Sigmoid colon (tissue), 7 donors: ENCODE measurements around the gene PSD. TPM values are rescaled to one million over a fixed set of nuclear protein-coding genes. Genes with fewer than 3 reads are reported as not detected.

ENCODE experiments used
- DNase-seq: peaks from one replicate; pipeline ENCODE4 v3.0.0-alpha.2; 2019
- H3K27ac ChIP-seq, 4 donors: fragments of 200-600 bp; sonication (generic); one replicate each; pipeline ENCODE4 v1.5.1; 2016 to 2019; ENCODE audit warnings: mild to moderate bottlenecking in 1 of 4
- H3K27me3 ChIP-seq, 3 donors: fragments of 200-600 bp; sonication (generic); one replicate each; pipeline ENCODE4 v1.5.1; 2019; ENCODE audit warnings: mild to moderate bottlenecking in 1 of 3
- H3K36me3 ChIP-seq, 4 donors: fragments of 200-600 bp; sonication (generic); one replicate each; pipeline ENCODE4 v1.5.1; 2016 to 2019
- H3K4me1 ChIP-seq, 4 donors: fragments of 200-600 bp; sonication (generic); one replicate each; pipeline ENCODE4 v1.5.1; 2017 to 2019
- H3K4me3 ChIP-seq, 4 donors: fragments of 200-600 bp; sonication (generic); one replicate each; pipeline ENCODE4 v1.5.1; 2017 to 2019; ENCODE audit warnings: mild to moderate bottlenecking in 2 of 4, moderate library complexity in 1 of 4
- H3K9me3 ChIP-seq, 4 donors: fragments of 200-600 bp in 3 of 4; sonication (generic) in 3 of 4; one replicate each; pipeline versions ENCODE4 v1.5.1 to v1.6.1; 2013 to 2019
- EP300 ChIP-seq, 4 donors: sonication (generic); formaldehyde crosslinking; IDR thresholded peaks; one replicate each; pipeline ENCODE4 v1.6.1; 2017; ENCODE audit warnings: antibody characterized with exemption in 4 of 4
- POLR2A ChIP-seq, 2 donors: fragments of 450-650 bp; IDR thresholded peaks; one replicate each; pipeline ENCODE4 v1.6.1; 2016; ENCODE audit warnings: antibody characterized with exemption in 2 of 2, mild to moderate bottlenecking in 2 of 2, moderate library complexity in 2 of 2
- POLR2AphosphoS5 ChIP-seq, 4 donors: sonication (generic); formaldehyde crosslinking; IDR thresholded peaks; one replicate each; pipeline ENCODE4 v1.6.1; 2017; ENCODE audit warnings: antibody characterized with exemption in 4 of 4
- WGBS, 2 donors: extraction: QIAGEN DNeasy Blood & Tissue Kit; methylation state at CpG; one replicate each; pipeline ENCODE4 v1.1.7; 2013; 5-methylcytosine and 5-hydroxymethylcytosine counted together
- intact Hi-C: fragments of 100-400 bp; cut with DNase I; formaldehyde crosslinking; loops from one replicate; pipeline ENCODE4 v1.15.1; 2023
- polyA plus RNA-seq, 3 donors: library from polyadenylated mRNA; stranded (reverse); fragments of 200-250 nt; gene quantifications; one replicate each; pipeline ENCODE4 v1.2.3, GENCODE V29; 2013
- total RNA-seq, 4 donors: library from RNA; depleted of rRNA; stranded (reverse); fragments of >200 nt; gene quantifications; one replicate each; pipeline ENCODE4 v1.1.0, GENCODE V29; 2016
- TF ChIP-seq, protein P1 (sequence below), 4 experiments: fragments of 450-650 bp in 3 of 4; fragments of 200-600 bp in 1 of 4; IDR thresholded peaks; one replicate each; pipeline ENCODE4 v1.5.1; 2016 to 2019; ENCODE audit warnings: antibody characterized with exemption in 4 of 4, mild to moderate bottlenecking in 3 of 4, moderate library complexity in 2 of 4
- donor health status: healthy with polysubstance abuse.
- donor health status: Bipolar disorder and iron deficiency.
- donor health status: healthy.

PSD gene
- total and polyA plus RNA-seq, 7 donors = 0.69 to 449 (median 343) TPM

DNA sequence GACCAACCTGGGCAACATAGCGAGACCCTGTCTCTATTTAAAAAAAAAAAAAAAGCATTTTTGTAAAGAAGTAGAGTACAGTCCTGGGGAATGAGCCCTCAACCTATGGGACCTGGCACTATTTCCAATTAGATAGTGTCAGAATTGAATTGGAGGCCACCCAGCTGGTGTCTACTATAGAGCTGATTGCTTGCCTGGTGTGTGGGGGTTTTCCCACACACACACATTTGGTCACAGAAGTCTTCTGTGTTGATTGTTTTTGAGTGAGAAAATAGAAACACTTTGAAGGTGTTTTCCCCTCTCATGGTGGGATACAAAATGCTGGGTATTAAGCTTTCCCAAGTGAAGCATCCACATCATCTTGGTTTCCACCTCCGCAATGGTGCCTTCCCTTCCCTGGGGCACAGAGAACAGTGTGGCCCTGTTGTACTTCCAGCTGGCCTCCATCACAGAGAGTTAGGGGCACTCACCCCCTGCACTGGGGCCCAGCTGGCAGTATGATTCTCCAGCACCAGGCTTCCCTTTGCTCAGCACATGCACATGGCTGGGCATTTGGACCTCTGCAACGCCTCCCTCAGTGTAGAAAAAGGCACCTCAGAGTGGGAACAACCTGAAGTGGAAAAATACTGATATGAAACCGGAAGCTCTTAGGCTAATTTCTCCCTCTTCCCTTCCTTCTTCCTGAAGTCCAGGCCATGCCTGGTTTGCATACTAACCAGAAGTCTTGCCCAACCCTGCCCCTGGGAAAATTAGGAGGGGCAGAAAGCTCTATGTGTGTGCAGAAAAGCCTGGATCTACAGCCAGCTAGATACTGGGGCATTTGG is 33.8 kb downstream of the PSD start:
- no peak for TF ChIP-seq POLR2A (IDR thresholded peaks at IDR 0.05)
- TF ChIP-seq POLR2AphosphoS5 (IDR thresholded peaks at IDR 0.05) = no peak
- no peak for TF ChIP-seq EP300 (IDR thresholded peaks at IDR 0.05)
- TF ChIP-seq, protein P1, sequence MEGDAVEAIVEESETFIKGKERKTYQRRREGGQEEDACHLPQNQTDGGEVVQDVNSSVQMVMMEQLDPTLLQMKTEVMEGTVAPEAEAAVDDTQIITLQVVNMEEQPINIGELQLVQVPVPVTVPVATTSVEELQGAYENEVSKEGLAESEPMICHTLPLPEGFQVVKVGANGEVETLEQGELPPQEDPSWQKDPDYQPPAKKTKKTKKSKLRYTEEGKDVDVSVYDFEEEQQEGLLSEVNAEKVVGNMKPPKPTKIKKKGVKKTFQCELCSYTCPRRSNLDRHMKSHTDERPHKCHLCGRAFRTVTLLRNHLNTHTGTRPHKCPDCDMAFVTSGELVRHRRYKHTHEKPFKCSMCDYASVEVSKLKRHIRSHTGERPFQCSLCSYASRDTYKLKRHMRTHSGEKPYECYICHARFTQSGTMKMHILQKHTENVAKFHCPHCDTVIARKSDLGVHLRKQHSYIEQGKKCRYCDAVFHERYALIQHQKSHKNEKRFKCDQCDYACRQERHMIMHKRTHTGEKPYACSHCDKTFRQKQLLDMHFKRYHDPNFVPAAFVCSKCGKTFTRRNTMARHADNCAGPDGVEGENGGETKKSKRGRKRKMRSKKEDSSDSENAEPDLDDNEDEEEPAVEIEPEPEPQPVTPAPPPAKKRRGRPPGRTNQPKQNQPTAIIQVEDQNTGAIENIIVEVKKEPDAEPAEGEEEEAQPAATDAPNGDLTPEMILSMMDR (IDR thresholded peaks at IDR 0.05) = no peak
- no peak for DNase-seq

DNA sequence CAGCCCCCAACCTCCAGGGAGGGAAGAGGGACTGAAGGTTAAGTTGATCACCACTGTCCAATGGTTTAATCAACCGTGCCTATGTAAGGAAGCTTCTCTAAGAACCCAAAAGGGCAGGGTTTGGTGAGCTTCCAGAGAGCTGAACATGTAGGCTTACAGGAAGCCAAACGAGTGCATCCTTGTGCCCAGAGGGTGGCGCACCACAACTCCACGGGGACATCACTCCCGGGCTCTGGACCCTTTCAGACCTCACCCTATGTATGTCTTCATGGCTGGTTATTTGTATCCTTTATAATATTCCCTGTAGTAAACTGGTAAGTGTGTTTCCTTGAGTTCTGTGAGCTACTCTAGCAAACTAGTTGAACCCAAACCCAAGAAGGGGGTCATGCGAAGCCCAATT is 34.5 kb downstream of the PSD start:
- intact Hi-C loops = no loop called here
- Histone ChIP-seq H3K4me3 (no peak overlapping the region), H3K27ac (no peak overlapping the region), H3K36me3 (peaks cover 12 to 44% (median 34%) of the 10 kb centered on the region in 4 donors), H3K27me3 (no peaks in the 10 kb centered on the region), H3K4me1 (peaks cover 0 to 4% (median 0%) of the 10 kb centered on the region in 4 donors), H3K9me3 (no peaks in the 10 kb centered on the region)
- 61 to 64% methylated on average over 6 of the region's 6 CpGs for WGBS, 2 donors
- TF ChIP-seq POLR2AphosphoS5 (IDR thresholded peaks at IDR 0.05) = no peak
- TF ChIP-seq POLR2A (IDR thresholded peaks at IDR 0.05) = no peak
- TF ChIP-seq, protein P1 (IDR thresholded peaks at IDR 0.05) = no peak
- no peak for TF ChIP-seq EP300 (IDR thresholded peaks at IDR 0.05)
- no peak for DNase-seq

More for the DNA sequence above, 33.8 kb downstream of the PSD start:
- intact Hi-C loops = no loop called here
- Histone ChIP-seq H3K27ac (no peak overlapping the region), H3K4me1 (peaks cover 0 to 4% (median 0%) of the 10 kb centered on the region in 4 donors), H3K4me3 (no peak overlapping the region), H3K27me3 (no peaks in the 10 kb centered on the region), H3K36me3 (peaks cover 9 to 37% (median 27%) of the 10 kb centered on the region in 4 donors), H3K9me3 (no peaks in the 10 kb centered on the region)
- 62 to 71% methylated on average over 4 of the region's 4 CpGs for WGBS, 2 donors

GRCh38 chr10:102382871-102383270 is 35.7 kb downstream of the PSD start:
- TF ChIP-seq, protein P1 (IDR thresholded peaks at IDR 0.05) = no peak
- TF ChIP-seq EP300 (IDR thresholded peaks at IDR 0.05) (no peak), POLR2AphosphoS5 (IDR thresholded peaks at IDR 0.05) (no peak)
- Histone ChIP-seq H3K27me3 (no peaks in the 10 kb centered on the region), H3K27ac (no peak overlapping the region), H3K4me3 (no peak overlapping the region), H3K36me3 (peaks cover 12 to 56% (median 42%) of the 10 kb centered on the region in 4 donors), H3K9me3 (no peaks in the 10 kb centered on the region), H3K4me1 (peaks cover 0 to 4% (median 0%) of the 10 kb centered on the region in 4 donors)
- DNase-seq = no peak
- intact Hi-C loops = no loop called here
- 91 to 95% methylated on average over 8 of the region's 8 CpGs for WGBS, 2 donors

GRCh38 chr10:102381983-102382382 is 36.6 kb downstream of the PSD start:
- TF ChIP-seq POLR2AphosphoS5 (IDR thresholded peaks at IDR 0.05) (no peak), POLR2A (IDR thresholded peaks at IDR 0.05) (no peak), EP300 (IDR thresholded peaks at IDR 0.05) (no peak)
- TF ChIP-seq, protein P1 (IDR thresholded peaks at IDR 0.05) = no peak
- Histone ChIP-seq H3K27ac (no peak overlapping the region), H3K27me3 (no peaks in the 10 kb centered on the region), H3K4me3 (no peak overlapping the region), H3K36me3 (peaks cover 12 to 65% (median 45%) of the 10 kb centered on the region in 4 donors), H3K4me1 (peaks cover 0 to 4% (median 0%) of the 10 kb centered on the region in 4 donors), H3K9me3 (no peaks in the 10 kb centered on the region)
- intact Hi-C loops = no loop called here
- WGBS, 2 donors = 85 to 92% methylated on average over 9 of the region's 9 CpGs
- DNase-seq = no peak
